Fibroblast of lung (primary cell): Measurements from ENCODE around the gene SERPINI1. TPM values are rescaled to one million over a fixed set of nuclear protein-coding genes. Genes with fewer than 3 reads are reported as not detected.
A peak's percentile ranks its signal among the peaks of the same experiment; 100 is the strongest.

Experiments used
- DNase-seq, 2 donors: peaks; one replicate each; pipeline versions ENCODE4 v3.0.0 to v3.0.0-alpha.2; 2010; ENCODE audit warnings: low read depth in 2 of 2
- H2AFZ ChIP-seq: 2 replicates; pipeline ENCODE4 v1.5.1; 2012; ENCODE audit warnings: low read length, control low read depth, inconsistent platforms
- H3K27ac ChIP-seq: 2 replicates; pipeline ENCODE4 v1.5.1; 2011; ENCODE audit warnings: low read length, control low read depth; ENCODE audit not compliant: insufficient read depth
- H3K27me3 ChIP-seq: 2 replicates; pipeline ENCODE4 v1.5.1; 2011; ENCODE audit warnings: mild to moderate bottlenecking, low read length; ENCODE audit not compliant: control insufficient read depth, insufficient read depth
- H3K36me3 ChIP-seq: 2 replicates; pipeline ENCODE4 v1.5.1; 2011; ENCODE audit warnings: low read length; ENCODE audit not compliant: control insufficient read depth, insufficient read depth
- H3K4me1 ChIP-seq: 2 replicates; pipeline ENCODE4 v1.5.1; 2011; ENCODE audit warnings: low read length; ENCODE audit not compliant: control insufficient read depth, insufficient read depth; ENCODE audit errors: extremely low read depth
- H3K4me2 ChIP-seq: 2 replicates; pipeline ENCODE4 v1.5.1; 2011; ENCODE audit warnings: low read length, control low read depth; ENCODE audit not compliant: insufficient read depth; ENCODE audit errors: extremely low read depth
- H3K4me3 ChIP-seq, 4 experiments: fragments of 200-600 bp in 1 of 4; sonication (generic) in 1 of 4; replicated peaks in 1 of 4; 2 replicates each; pipeline ENCODE4 v1.5.1; 2011 to 2016; ENCODE audit warnings: low read length in 4 of 4, low read depth in 3 of 4, mild to moderate bottlenecking in 3 of 4, control low read depth in 2 of 4, inconsistent platforms in 1 of 4, mixed read lengths in 1 of 4; ENCODE audit not compliant: insufficient read depth in 1 of 4; ENCODE audit errors: control extremely low read depth in 1 of 4
- H3K79me2 ChIP-seq: 2 replicates; pipeline ENCODE4 v1.5.1; 2012; ENCODE audit warnings: mild to moderate bottlenecking, low read length, inconsistent platforms; ENCODE audit not compliant: control insufficient read depth, insufficient read depth
- H3K9ac ChIP-seq: 2 replicates; pipeline ENCODE4 v1.5.1; 2011; ENCODE audit warnings: mild to moderate bottlenecking, low read length, control low read depth; ENCODE audit not compliant: insufficient read depth
- H3K9me3 ChIP-seq: 2 replicates; pipeline ENCODE4 v1.5.1; 2012; ENCODE audit warnings: low read depth, low read length; ENCODE audit not compliant: control insufficient read depth, insufficient read depth
- H4K20me1 ChIP-seq: 2 replicates; pipeline ENCODE4 v1.5.1; 2011; ENCODE audit warnings: low read length; ENCODE audit not compliant: control insufficient read depth, insufficient read depth; ENCODE audit errors: extremely low read depth
- EZH2 ChIP-seq: IDR thresholded peaks from 2 replicates; pipeline ENCODE4 v1.5.1; 2012; ENCODE audit warnings: low read length, control low read depth, mild to moderate bottlenecking; ENCODE audit errors: missing control alignments
- polyA plus RNA-seq, 2 donors: library from polyadenylated mRNA; depleted of rRNA in 1 of 2; stranded (reverse) in 1 of 2; unstranded in 1 of 2; fragments of >200 nt; gene quantifications; 2 replicates each; pipeline ENCODE4 v1.2.1, GENCODE V29; 2011 to 2012; ENCODE audit warnings: missing spikeins in 1 of 2
- total RNA-seq: library from RNA; depleted of rRNA; stranded (reverse); fragments of >200 nt; gene quantifications from 2 replicates; pipeline ENCODE4 v1.2.1, GENCODE V29; 2014
- TF ChIP-seq, protein P1 (sequence below), 2 donors: IDR thresholded peaks in 1 of 2; conservative IDR thresholded peaks in 1 of 2; 1 replicate in 1 of 2; 2 replicates in 1 of 2; pipeline ENCODE4 v1.5.1; 2011 to 2012; ENCODE audit warnings: low read length in 2 of 2, control low read depth in 1 of 2, inconsistent platforms in 1 of 2, low read depth in 1 of 2, mild to moderate bottlenecking in 1 of 2

SERPINI1 gene
- total and polyA plus RNA-seq, 2 donors (not counting 1 experiment from before 2014, with no cell fraction given) = 3.0 to 5.8 TPM

DNA sequence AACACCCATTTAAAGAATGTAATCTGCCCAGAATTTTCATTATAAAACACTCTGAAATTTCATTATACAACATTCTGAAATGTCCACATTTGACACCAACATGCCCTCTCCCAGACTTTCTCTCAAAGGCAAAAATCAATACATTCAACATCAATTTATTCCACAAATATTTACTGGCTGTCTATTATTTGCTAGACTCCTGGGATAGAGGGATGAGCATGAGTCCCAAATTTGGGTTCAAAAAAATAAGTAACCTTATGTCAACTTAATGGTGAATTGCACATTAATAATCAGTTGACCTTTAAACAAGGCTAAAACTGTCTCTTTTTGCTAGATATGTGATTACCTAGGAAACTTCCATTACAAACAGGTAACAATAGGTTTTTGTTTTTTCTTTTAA is 109.0 kb downstream of the SERPINI1 start:
- Histone ChIP-seq H3K4me2 (no peak overlapping the region), H3K79me2 (no peaks in the 10 kb centered on the region), H3K36me3 (no peaks in the 10 kb centered on the region), H3K4me3 (no peak overlapping the region), H3K27ac (no peak overlapping the region), H4K20me1 (no peaks in the 10 kb centered on the region), H2AFZ (no peak overlapping the region), H3K27me3 (no peaks in the 10 kb centered on the region), H3K4me1 (no peaks in the 10 kb centered on the region), H3K9me3 (no peaks in the 10 kb centered on the region), H3K9ac (no peak overlapping the region)
- DNase-seq = no peak
- no peak for TF ChIP-seq EZH2
- TF ChIP-seq, protein P1, sequence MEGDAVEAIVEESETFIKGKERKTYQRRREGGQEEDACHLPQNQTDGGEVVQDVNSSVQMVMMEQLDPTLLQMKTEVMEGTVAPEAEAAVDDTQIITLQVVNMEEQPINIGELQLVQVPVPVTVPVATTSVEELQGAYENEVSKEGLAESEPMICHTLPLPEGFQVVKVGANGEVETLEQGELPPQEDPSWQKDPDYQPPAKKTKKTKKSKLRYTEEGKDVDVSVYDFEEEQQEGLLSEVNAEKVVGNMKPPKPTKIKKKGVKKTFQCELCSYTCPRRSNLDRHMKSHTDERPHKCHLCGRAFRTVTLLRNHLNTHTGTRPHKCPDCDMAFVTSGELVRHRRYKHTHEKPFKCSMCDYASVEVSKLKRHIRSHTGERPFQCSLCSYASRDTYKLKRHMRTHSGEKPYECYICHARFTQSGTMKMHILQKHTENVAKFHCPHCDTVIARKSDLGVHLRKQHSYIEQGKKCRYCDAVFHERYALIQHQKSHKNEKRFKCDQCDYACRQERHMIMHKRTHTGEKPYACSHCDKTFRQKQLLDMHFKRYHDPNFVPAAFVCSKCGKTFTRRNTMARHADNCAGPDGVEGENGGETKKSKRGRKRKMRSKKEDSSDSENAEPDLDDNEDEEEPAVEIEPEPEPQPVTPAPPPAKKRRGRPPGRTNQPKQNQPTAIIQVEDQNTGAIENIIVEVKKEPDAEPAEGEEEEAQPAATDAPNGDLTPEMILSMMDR (conservative IDR thresholded peaks at IDR 0.05 in 1 of 2, IDR thresholded peaks at IDR 0.05 in 1 of 2; ENCODE audit: low read depth in 1 of 2, low read length in 2 of 2) = no peak

DNA sequence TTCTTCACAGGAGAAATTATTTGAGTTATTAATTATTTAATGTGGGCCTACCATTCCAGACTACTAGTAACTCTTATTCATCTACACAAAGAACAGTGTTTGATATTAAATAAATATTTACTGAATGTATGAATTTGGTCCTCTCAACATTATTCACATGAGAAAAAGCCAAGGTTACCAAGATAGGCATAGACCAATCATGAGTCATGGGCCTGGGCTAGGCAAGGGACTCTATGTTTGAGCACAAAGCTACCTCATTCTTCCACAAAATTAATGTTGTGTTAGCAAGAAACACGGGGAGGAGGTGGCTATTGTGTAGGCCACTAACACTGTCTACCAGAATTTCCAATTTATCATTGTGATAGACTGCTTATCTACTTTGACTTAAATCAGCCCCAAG is 115.7 kb downstream of the SERPINI1 start:
- no peak for TF ChIP-seq EZH2
- TF ChIP-seq, protein P1 (conservative IDR thresholded peaks at IDR 0.05 in 1 of 2, IDR thresholded peaks at IDR 0.05 in 1 of 2; ENCODE audit: low read depth in 1 of 2, low read length in 2 of 2) = no peak
- Histone ChIP-seq H3K9me3 (no peaks in the 10 kb centered on the region), H3K9ac (no peak overlapping the region), H3K36me3 (no peaks in the 10 kb centered on the region), H3K27me3 (no peaks in the 10 kb centered on the region), H3K27ac (no peak overlapping the region), H3K79me2 (no peaks in the 10 kb centered on the region), H2AFZ (no peak overlapping the region), H3K4me3 (no peak overlapping the region), H4K20me1 (no peaks in the 10 kb centered on the region), H3K4me1 (peaks cover 13% of the 10 kb centered on the region), H3K4me2 (peak overlapping the region; percentile 10)
- peak; percentile 44 to 45 for DNase-seq

DNA sequence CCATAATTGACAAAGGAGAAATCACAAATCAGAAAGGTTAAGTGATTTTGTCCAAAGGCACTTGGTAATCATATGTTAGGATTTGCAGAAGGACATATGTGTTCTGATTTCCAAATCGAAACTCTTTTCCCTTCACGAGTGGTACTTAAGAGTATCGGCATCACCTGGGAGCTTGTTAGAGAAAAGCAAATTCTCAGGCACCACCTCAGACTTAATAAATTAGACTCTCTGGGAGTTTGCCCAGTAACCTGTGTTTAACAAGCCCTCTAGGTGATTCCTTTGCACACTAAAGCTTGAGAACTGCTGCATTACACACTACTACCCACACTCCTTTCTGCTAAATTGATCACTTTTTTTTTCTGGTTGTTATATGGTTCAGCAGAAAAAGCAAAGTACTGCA is 116.2 kb downstream of the SERPINI1 start:
- Histone ChIP-seq H3K4me1 (peaks cover 13% of the 10 kb centered on the region), H3K27me3 (no peaks in the 10 kb centered on the region), H3K27ac (no peak overlapping the region), H3K9me3 (no peaks in the 10 kb centered on the region), H4K20me1 (no peaks in the 10 kb centered on the region), H3K79me2 (no peaks in the 10 kb centered on the region), H3K4me2 (no peak overlapping the region), H3K4me3 (no peak overlapping the region), H3K36me3 (no peaks in the 10 kb centered on the region), H2AFZ (no peak overlapping the region), H3K9ac (no peak overlapping the region)
- TF ChIP-seq, protein P1 (conservative IDR thresholded peaks at IDR 0.05 in 1 of 2, IDR thresholded peaks at IDR 0.05 in 1 of 2; ENCODE audit: low read depth in 1 of 2, low read length in 2 of 2) = no peak
- no peak for TF ChIP-seq EZH2
- DNase-seq = no peak
